Activated naive CD8-positive, alpha-beta T cell treated with anti-CD3 and anti-CD28 coated beads, Interleukin-2, amount 50 U/mL, for 24 hours (primary cell): ENCODE data around the gene CBLN4.

ENCODE experiments used
- ATAC-seq: fragments of 150-1000 bp; cut with Tn5 transposase; one replicate; pipeline ENCODE4 v1.10.0; 2021
- DNase-seq: peaks from one replicate; pipeline ENCODE4 v3.0.0; 2021
- H3K27ac Mint-ChIP-seq: one replicate; pipeline ENCODE4 v1.8.0; 2021; ENCODE audit warnings: mild to moderate bottlenecking, mixed read lengths
- H3K27me3 Mint-ChIP-seq: one replicate; pipeline ENCODE4 v1.8.0; 2021; ENCODE audit warnings: mixed read lengths
- H3K36me3 Mint-ChIP-seq: one replicate; pipeline ENCODE4 v1.8.0; 2021; ENCODE audit warnings: low read depth, mixed read lengths
- H3K4me1 Mint-ChIP-seq: one replicate; pipeline ENCODE4 v1.8.0; 2021; ENCODE audit warnings: mixed read lengths
- H3K4me3 Mint-ChIP-seq: one replicate; pipeline ENCODE4 v1.8.0; 2021; ENCODE audit warnings: mild to moderate bottlenecking, moderate library complexity, mixed read lengths
- H3K9me3 Mint-ChIP-seq: one replicate; pipeline ENCODE4 v1.8.0; 2021; ENCODE audit warnings: mixed read lengths

The CBLN4 gene

DNA sequence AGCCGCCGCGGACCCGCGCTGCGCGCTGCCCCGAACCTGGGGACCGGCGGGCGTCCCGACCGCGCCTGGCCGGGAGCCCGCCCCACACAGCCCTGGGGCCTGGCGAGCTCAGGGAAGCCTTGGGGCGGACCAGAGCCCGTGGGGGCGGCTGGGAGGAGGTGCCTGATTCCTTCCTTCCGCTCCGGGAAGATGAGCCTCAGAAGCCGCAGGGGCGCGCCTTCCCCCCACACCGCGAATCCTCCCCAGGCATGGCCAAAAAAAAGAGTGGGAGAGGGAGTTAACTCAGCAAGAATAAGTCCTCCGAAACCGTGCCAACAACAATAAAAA lies at the start of gene CBLN4:
TSS of gene CBLN4 (minus strand) at position 131 of the 327 bp plus-strand sequence. CDS start 1,348 bp downstream, outside the sequence.
- no peaks in the 10 kb centered on the region for H3K4me1 Mint-ChIP-seq
- peaks cover 29% of the 10 kb centered on the region for H3K27me3 Mint-ChIP-seq
- no peaks in the 10 kb centered on the region for H3K9me3 Mint-ChIP-seq
- H3K36me3 Mint-ChIP-seq, result no peaks in the 10 kb centered on the region
- ATAC-seq (no peak), DNase-seq (no peak)
- no peak within 1 kb of the TSS for H3K4me3 Mint-ChIP-seq
- H3K27ac Mint-ChIP-seq, result no peak within 1 kb of the TSS

DNA sequence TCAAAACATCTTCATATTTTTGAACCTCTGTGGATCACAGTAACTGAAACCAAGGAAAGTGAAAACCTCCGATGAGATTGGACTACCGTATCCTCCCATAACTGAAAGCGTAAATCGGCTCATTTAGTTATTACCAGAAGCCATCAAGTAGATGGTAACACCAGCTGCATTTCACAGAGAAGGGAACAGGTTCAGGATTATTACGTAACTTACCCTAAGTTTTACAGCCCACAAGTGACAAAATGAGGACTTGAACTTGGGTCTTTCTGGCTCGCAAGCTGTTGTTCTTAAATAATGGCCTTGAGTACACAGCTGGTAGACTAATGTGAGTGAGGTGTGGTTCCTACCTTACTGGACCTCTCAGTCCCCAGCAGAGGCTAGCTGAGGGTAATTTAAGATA lies 37.9 kb upstream of the CBLN4 start:
- no peak overlapping the region for H3K4me3 Mint-ChIP-seq
- ATAC-seq, result no peak
- no peak for DNase-seq
- peaks cover 1% of the 10 kb centered on the region for H3K36me3 Mint-ChIP-seq
- H3K4me1 Mint-ChIP-seq, result no peaks in the 10 kb centered on the region
- peaks cover 4% of the 10 kb centered on the region for H3K9me3 Mint-ChIP-seq
- no peaks in the 10 kb centered on the region for H3K27me3 Mint-ChIP-seq
- H3K27ac Mint-ChIP-seq, result no peak overlapping the region

DNA sequence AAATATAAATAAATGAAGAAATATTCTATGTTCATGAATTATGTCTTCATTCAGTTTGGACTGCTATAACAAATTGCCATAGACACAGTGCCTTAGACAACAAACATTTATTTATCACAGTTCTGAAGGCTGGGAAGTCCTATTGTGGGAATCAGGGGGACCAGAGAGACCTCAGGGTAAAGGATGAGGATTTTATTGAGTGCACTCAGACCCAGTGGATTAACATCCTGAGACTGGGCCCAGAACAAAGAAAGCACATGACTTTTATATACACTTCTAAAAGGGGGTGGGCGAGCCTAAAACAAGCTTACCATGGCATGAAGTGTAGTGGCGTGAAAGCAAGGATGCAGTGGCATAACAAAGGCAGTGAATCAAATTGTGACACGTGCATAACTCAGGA lies 26.9 kb upstream of the CBLN4 start:
- peaks cover 44% of the 10 kb centered on the region for H3K9me3 Mint-ChIP-seq
- no peak overlapping the region for H3K27ac Mint-ChIP-seq
- no peaks in the 10 kb centered on the region for H3K27me3 Mint-ChIP-seq
- no peaks in the 10 kb centered on the region for H3K4me1 Mint-ChIP-seq
- DNase-seq (no peak), ATAC-seq (no peak)
- no peaks in the 10 kb centered on the region for H3K36me3 Mint-ChIP-seq
- H3K4me3 Mint-ChIP-seq, result no peak overlapping the region

DNA sequence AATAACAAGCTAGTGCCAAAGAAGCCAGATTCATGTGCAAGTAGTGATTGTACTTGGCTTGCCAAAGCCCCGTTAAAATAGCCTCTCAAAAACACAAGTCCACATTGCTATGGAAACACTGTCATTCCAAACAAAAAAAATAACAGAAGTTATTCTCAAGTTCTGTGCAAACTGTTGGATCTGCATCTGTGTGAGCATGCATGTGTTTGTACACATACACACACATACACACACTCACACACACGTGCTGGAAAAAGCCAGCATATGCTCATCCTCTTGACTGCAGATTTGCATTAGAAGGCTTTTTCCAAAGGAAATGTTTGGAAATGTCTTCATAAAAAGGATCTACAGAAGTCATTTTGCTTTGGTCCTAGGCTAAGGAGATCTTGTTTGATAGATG lies 13.4 kb upstream of the CBLN4 start:
- Mint-ChIP-seq H3K9me3 (peaks cover 7% of the 10 kb centered on the region), H3K4me1 (no peaks in the 10 kb centered on the region), H3K27me3 (no peaks in the 10 kb centered on the region), H3K36me3 (no peaks in the 10 kb centered on the region), H3K4me3 (no peak overlapping the region), H3K27ac (no peak overlapping the region)
- DNase-seq (no peak), ATAC-seq (no peak)

DNA sequence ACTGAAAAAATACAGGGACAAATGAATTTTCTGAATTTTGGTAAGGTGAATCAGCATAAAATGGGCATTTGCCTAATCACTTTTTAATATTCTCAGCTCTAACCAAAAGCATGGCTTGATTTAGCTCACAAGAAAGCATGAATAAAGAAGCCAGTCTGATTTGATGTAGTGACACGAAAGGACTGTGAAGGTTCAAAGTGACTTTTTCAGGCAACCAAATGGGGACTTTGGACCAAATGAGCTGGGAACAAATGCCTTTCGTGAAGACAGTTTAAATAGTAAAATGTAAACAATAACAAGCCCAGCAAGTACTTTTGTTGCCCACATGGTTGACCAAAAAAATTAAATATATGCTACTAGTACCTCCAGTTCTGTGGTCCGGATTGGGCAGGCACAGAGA lies 12.9 kb upstream of the CBLN4 start:
- no peak for DNase-seq
- Mint-ChIP-seq H3K9me3 (peaks cover 7% of the 10 kb centered on the region), H3K27me3 (no peaks in the 10 kb centered on the region), H3K36me3 (no peaks in the 10 kb centered on the region), H3K4me3 (no peak overlapping the region), H3K4me1 (no peaks in the 10 kb centered on the region), H3K27ac (no peak overlapping the region)
- no peak for ATAC-seq

DNA sequence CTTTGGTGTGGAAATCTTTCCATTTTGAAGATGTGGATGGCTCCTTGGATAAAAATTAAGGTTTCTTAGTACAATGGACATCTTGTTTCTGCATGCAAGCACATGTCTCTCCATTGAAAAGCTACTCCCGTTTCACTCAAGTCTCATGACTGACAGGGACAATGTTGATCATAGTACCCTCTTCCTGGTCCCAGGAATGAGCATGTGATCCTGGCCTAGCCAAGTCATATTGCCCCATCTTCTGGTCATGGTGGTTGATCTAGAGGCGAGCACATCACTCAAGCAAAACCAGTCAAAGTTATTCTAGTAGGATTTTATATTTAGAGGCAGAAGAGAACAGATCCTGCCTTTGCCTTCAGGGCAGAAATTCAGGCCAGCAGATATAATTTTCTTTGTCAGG lies 12.2 kb upstream of the CBLN4 start:
- no peaks in the 10 kb centered on the region for H3K4me1 Mint-ChIP-seq
- H3K4me3 Mint-ChIP-seq, result no peak overlapping the region
- H3K27ac Mint-ChIP-seq, result no peak overlapping the region
- no peaks in the 10 kb centered on the region for H3K36me3 Mint-ChIP-seq
- ATAC-seq, result no peak
- H3K9me3 Mint-ChIP-seq, result peaks cover under 1% of the 10 kb centered on the region
- no peak for DNase-seq
- H3K27me3 Mint-ChIP-seq, result no peaks in the 10 kb centered on the region

DNA sequence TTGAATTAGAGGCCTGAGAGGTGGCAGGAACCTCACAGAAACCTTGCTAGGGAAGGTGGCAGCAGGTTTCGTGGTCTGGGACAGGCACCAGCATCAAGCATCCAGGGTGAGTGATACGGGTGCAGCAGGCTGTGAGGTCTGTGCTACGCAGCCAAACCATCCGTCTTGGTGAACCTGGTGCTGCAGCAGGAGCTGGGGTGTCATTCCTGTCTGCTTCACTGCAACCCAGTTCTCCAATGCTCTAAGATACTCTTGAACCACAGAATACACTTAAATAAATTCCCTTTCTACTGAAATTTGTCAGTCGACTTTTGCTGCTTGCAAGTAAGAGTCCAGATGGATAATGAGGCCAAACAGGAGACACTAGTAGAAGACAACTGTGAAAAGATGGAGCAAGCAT lies 9.7 kb upstream of the CBLN4 start:
- no peaks in the 10 kb centered on the region for H3K9me3 Mint-ChIP-seq
- DNase-seq (no peak), ATAC-seq (no peak)
- H3K27me3 Mint-ChIP-seq, result no peaks in the 10 kb centered on the region
- H3K4me3 Mint-ChIP-seq, result no peak overlapping the region
- H3K4me1 Mint-ChIP-seq, result no peaks in the 10 kb centered on the region
- H3K27ac Mint-ChIP-seq, result no peak overlapping the region
- H3K36me3 Mint-ChIP-seq, result no peaks in the 10 kb centered on the region

DNA sequence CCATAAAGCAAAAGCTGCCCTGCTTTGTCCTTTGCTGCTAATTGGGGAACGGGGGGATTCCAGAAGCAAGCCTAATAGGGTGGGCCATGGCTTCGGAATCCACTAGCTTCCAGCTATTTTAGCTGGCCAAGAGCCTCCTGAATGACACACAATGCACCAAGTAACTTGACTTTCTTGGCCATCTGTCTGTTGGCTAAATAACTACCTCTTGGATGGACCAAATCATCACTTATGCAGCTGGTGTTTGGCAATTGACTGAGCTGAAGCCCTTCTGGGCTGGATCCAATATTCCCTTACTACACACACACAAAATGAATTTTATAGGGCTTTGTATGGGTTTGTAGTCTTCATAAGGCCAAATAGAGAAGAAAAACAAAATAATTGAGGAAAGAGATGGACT lies 8.8 kb upstream of the CBLN4 start:
- H3K36me3 Mint-ChIP-seq, result no peaks in the 10 kb centered on the region
- no peaks in the 10 kb centered on the region for H3K9me3 Mint-ChIP-seq
- no peak for ATAC-seq
- H3K27me3 Mint-ChIP-seq, result no peaks in the 10 kb centered on the region
- no peaks in the 10 kb centered on the region for H3K4me1 Mint-ChIP-seq
- H3K27ac Mint-ChIP-seq, result no peak overlapping the region
- no peak overlapping the region for H3K4me3 Mint-ChIP-seq
- no peak for DNase-seq

DNA sequence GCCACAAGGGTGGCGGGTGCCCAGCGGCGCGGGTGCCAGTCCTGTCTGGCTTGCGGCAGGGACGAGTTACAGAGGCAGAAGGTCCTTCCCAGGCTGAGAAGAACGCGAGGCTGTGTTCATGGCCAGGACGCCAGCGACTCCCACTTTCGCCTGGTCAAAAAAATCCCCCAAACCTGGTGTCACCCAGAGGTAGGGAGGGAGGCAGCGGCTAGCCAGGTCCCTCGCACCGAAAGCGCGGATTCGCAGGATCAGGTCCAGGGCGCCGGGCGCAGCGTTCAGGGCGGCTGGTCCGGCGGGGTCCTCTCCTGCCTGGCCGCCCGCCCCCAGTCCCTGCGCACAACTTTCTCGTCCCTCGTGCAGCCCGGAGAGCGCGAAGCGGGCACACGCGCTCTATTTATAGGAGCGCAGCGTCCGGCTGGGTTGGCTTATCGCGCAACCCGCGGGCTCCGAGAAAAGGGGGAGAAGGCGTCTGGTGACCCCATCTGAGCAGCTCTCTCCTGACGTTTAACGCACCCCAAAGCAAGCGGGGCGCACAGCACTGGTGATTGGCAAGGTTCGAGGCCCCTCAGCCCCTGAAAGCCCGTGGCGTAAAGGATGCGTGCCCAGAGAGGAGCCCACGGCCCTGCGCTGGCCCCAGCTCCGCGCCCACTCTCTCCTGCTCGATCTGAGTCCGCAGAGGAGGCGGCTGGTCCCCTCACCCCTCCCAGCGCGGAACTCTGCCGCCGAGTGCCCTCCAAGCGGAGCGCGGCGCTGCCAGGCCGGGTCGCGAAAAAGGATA lies 519 bp downstream of the CBLN4 start:
- H3K27me3 Mint-ChIP-seq, result peaks cover 29% of the 10 kb centered on the region

DNA sequence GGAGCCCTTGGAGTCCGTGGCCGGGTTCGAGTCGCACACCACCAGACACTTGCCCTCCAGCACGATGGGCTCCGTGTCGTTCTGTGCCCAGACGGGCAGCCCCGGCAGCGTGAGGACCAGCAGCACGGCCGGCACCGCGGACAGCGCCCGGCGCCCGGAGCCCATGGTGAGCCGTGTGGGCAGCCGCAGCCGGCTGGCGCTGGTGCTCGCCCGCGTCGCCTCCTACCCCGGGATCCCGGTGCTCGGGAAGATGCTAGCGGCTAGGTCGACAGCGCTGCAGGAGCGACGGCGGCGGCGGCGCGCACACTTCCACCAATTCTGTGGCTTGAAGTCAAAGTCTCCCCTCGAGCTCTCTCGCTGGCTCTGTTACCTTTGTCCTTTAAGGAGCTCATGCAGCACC lies 1.3 kb downstream of the CBLN4 start:
- Mint-ChIP-seq H3K36me3 (no peaks in the 10 kb centered on the region), H3K27ac (no peak overlapping the region), H3K4me3 (no peak overlapping the region), H3K9me3 (no peaks in the 10 kb centered on the region), H3K27me3 (peaks cover 29% of the 10 kb centered on the region), H3K4me1 (no peaks in the 10 kb centered on the region)
- DNase-seq (no peak), ATAC-seq (no peak)

More for the DNA sequence above, 519 bp downstream of the CBLN4 start:
- H3K4me3 Mint-ChIP-seq, result no peak overlapping the region
- ATAC-seq (no peak), DNase-seq (no peak)
- H3K27ac Mint-ChIP-seq, result no peak overlapping the region
- H3K4me1 Mint-ChIP-seq, result no peaks in the 10 kb centered on the region
- H3K36me3 Mint-ChIP-seq, result no peaks in the 10 kb centered on the region
- no peaks in the 10 kb centered on the region for H3K9me3 Mint-ChIP-seq

DNA sequence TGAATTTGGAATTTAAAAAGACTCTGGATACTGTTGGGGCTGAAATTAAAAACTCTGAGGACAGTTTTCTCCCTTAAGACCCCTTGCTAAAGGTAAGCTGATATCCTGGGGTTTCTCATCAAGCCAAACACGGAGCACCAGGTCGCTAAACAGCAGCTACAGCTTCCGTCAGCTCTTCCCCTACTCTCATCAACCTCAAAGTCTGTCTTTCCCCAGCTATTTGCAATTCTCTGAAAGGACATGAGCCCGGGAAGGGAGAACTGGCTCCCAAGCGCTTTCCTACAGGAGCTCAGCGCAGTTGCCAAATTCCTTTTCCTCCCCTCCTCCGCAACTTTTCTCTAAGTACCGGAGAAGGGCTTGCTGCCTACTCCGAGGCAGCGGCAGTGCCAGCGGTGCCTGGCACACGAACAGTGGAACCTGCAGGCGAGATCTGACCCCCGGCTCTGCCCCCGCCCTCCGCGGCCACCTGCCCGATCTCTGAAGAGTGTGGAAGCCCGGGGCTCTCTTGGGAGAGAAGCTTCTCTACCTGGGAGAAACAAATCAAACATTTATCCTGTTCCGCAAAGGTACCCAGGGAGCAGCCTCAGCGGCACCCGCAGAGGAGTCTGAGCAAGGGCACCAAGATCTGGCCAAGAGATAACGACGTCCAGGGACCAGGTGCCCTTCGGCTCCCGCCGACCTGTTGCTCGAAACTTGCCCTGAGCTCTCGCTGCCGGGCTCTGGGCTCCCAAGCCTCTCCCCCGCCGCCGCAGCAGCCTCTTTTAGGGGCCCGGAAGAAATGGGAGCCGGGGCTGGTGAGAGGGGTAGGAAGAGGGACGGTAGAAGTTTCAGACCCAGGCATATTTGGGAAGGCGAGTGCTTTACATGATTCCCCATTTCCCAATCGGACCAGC lies 2.2 kb downstream of the CBLN4 start:
- Mint-ChIP-seq H3K4me3 (no peak overlapping the region), H3K9me3 (no peaks in the 10 kb centered on the region), H3K27ac (no peak overlapping the region), H3K4me1 (no peaks in the 10 kb centered on the region), H3K36me3 (no peaks in the 10 kb centered on the region), H3K27me3 (peaks cover 29% of the 10 kb centered on the region)
- ATAC-seq (no peak), DNase-seq (no peak)

DNA sequence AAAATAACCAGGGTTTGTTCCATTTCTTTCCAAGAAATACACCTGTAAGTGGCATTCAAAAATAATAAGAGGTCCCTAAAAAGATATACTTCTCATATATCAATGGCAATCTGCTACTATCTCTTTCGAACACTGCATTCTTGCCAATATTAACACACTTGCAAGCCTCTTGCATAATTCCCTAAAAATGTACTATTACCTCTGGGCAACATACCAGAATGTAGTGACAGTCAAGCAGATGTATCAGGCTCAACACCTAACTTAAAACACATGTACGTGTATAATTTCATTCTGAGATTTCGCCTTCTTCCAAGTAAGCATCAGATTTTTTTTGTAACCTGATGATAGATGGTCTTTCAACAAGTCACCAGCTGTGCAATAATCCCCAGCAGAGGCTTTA lies 3.4 kb downstream of the CBLN4 start:
- Mint-ChIP-seq H3K4me1 (no peaks in the 10 kb centered on the region), H3K9me3 (no peaks in the 10 kb centered on the region), H3K27ac (no peak overlapping the region), H3K27me3 (peaks cover 28% of the 10 kb centered on the region), H3K4me3 (no peak overlapping the region), H3K36me3 (no peaks in the 10 kb centered on the region)
- DNase-seq, result no peak
- ATAC-seq, result no peak

DNA sequence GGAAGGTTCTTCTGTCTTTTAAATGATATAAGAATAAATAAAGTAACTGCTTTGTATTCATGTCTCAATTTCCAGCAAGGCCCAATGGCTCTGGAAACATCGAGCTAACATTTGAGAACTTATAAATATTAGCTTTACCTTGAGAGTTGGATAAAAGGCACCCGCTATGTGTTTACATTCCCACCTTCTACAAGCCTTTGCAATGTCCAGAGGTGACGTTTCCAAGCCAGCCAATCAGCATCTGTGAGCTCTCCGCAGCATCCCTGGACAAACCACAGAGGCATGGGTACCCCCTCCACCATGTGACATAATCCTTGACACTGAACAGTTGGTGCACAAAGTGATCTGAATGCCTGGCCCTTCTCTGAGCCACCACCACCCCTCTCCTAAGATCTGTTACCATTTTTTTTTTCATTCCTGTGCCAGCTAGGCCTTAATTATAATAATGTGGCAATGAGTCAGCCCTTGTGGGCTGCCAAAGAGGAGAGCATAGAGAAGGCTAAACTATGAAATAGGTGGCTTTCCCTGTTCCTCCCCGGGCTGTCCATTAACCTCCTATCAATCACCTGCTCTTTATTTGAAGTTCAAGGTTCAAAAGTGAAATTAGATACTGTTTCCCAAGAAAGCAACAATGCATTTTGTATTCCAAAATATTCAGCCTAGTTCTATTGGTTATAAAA lies 4.1 kb downstream of the CBLN4 start:
- H3K27ac Mint-ChIP-seq, result no peak overlapping the region
- H3K36me3 Mint-ChIP-seq, result no peaks in the 10 kb centered on the region
- ATAC-seq (no peak), DNase-seq (no peak)
- H3K4me1 Mint-ChIP-seq, result no peaks in the 10 kb centered on the region
- H3K27me3 Mint-ChIP-seq, result peaks cover 25% of the 10 kb centered on the region
- no peaks in the 10 kb centered on the region for H3K9me3 Mint-ChIP-seq
- H3K4me3 Mint-ChIP-seq, result no peak overlapping the region

DNA sequence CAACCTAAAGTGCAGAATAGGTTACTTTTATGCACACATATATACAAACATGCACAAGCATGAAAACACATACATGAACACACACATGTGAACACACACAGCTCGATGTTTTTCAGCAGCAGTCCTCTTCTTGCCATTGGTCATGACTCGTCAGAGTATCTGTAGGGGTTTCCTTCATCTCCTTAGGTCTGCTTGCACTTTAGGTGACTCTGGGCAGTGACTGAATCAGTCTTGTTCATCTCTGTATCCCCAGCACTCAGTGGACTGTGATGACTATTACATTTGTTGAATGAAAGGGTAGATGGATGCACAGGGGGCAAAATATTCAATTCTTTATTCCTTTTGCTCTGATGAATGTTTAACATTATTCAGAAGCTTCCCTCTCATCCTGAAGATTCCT lies 26.8 kb downstream of the CBLN4 start:
- Mint-ChIP-seq H3K4me3 (no peak overlapping the region), H3K36me3 (no peaks in the 10 kb centered on the region), H3K4me1 (no peaks in the 10 kb centered on the region), H3K27ac (no peak overlapping the region), H3K27me3 (no peaks in the 10 kb centered on the region), H3K9me3 (peaks cover 11% of the 10 kb centered on the region)
- no peak for DNase-seq
- ATAC-seq, result no peak
